A673 (cell line): ENCODE measurements around the gene MINK1. TPM values are rescaled to one million over a fixed set of nuclear protein-coding genes. Genes with fewer than 3 reads are reported as not detected.
"Not testable (repeated sequence)": the region's sequence is repeated elsewhere in the genome, so short reads cannot be mapped to it uniquely, and the experiment has no call there.

Experiments used
- BruUV-seq: library from RNA; stranded (reverse); fragments of 400-500 nt; replicated peaks from 2 replicates; lab custom pipeline; 2021; lab: Mats Ljungman, UMichigan
- CTCF ChIA-PET: fragments of 300-600 bp; sonication (Branson Sonifier 250); formaldehyde crosslinking; loops from one replicate; lab custom pipeline; 2022; ENCODE audit warnings: antibody characterized with exemption; lab: Charles Lee
- POLR2A ChIA-PET: fragments of 300-600 bp; sonication (Branson Sonifier 250); formaldehyde crosslinking; loops from one replicate; lab custom pipeline; 2022; ENCODE audit warnings: antibody characterized with exemption; ENCODE audit not compliant: low non-redundant PET; lab: Charles Lee
- DNase-seq: peaks from one replicate; pipeline ENCODE4 v3.0.0-alpha.2; 2015; ENCODE audit warnings: low spot score
- H3K27ac ChIP-seq: fragments of 200-600 bp; sonication (generic); 2 replicates; pipeline ENCODE4 v1.5.1; 2016; ENCODE audit warnings: mixed run types, low read depth, mild to moderate bottlenecking, mixed read lengths, antibody characterized with exemption, low read length; ENCODE audit not compliant: poor library complexity, severe bottlenecking
- H3K27me3 ChIP-seq: fragments of 200-600 bp; sonication (generic); replicated peaks from 2 replicates; pipeline ENCODE4 v1.6.1; 2017; ENCODE audit warnings: mixed run types, low read depth, mild to moderate bottlenecking, mixed read lengths, antibody characterized with exemption, low read length; ENCODE audit not compliant: insufficient read depth, poor library complexity
- H3K36me3 ChIP-seq: fragments of 200-600 bp; sonication (generic); 2 replicates; pipeline ENCODE4 v1.6.1; 2016; ENCODE audit warnings: mixed run types, mild to moderate bottlenecking, mixed read lengths, antibody characterized with exemption, low read length; ENCODE audit not compliant: insufficient read depth, poor library complexity, severe bottlenecking
- H3K4me1 ChIP-seq: fragments of 200-600 bp; sonication (generic); 2 replicates; pipeline ENCODE4 v1.6.1; 2017; ENCODE audit warnings: mixed run types, mild to moderate bottlenecking, mixed read lengths, antibody characterized with exemption, low read length; ENCODE audit not compliant: insufficient read depth, poor library complexity, severe bottlenecking
- H3K4me3 ChIP-seq: fragments of 200-600 bp; sonication (generic); 2 replicates; pipeline ENCODE4 v1.5.1; 2016; ENCODE audit warnings: low read depth, mixed run types, mild to moderate bottlenecking, mixed read lengths, low read length; ENCODE audit not compliant: poor library complexity, severe bottlenecking
- H3K9me3 ChIP-seq: fragments of 200-600 bp; sonication (generic); 2 replicates; pipeline ENCODE4 v1.6.1; 2016; ENCODE audit warnings: mixed run types, low read depth, mild to moderate bottlenecking, mixed read lengths, antibody characterized with exemption, low read length; ENCODE audit not compliant: poor library complexity, severe bottlenecking
- EZH2 ChIP-seq: fragments of 200-600 bp; sonication (generic); IDR thresholded peaks from 2 replicates; pipeline ENCODE4 v1.6.1; 2017; ENCODE audit warnings: borderline replicate concordance, low read depth, mild to moderate bottlenecking, mixed read lengths, antibody characterized with exemption, low read length; ENCODE audit not compliant: poor library complexity, severe bottlenecking
- intact Hi-C: fragments of 100-400 bp; cut with micrococcal nuclease; formaldehyde crosslinking; loops from one replicate; pipeline ENCODE4 v1.10.0; 2022; ENCODE audit not compliant: unreplicated experiment
- total RNA-seq: library from RNA; stranded (reverse); gene quantifications from 2 replicates; pipeline ENCODE4 v1.2.3, GENCODE V29; 2021
- TF ChIP-seq, protein P1 (sequence below): fragments of 300-800, 200-600 bp; sonication (generic); conservative IDR thresholded peaks from 2 replicates; pipeline ENCODE4 v1.5.1; 2017; ENCODE audit warnings: low read depth, mild to moderate bottlenecking, antibody characterized with exemption, low read length, moderate library complexity, mixed read lengths

MINK1 gene
- total RNA-seq, 1 experiment from 2014 or later, result 67.7 TPM

DNA sequence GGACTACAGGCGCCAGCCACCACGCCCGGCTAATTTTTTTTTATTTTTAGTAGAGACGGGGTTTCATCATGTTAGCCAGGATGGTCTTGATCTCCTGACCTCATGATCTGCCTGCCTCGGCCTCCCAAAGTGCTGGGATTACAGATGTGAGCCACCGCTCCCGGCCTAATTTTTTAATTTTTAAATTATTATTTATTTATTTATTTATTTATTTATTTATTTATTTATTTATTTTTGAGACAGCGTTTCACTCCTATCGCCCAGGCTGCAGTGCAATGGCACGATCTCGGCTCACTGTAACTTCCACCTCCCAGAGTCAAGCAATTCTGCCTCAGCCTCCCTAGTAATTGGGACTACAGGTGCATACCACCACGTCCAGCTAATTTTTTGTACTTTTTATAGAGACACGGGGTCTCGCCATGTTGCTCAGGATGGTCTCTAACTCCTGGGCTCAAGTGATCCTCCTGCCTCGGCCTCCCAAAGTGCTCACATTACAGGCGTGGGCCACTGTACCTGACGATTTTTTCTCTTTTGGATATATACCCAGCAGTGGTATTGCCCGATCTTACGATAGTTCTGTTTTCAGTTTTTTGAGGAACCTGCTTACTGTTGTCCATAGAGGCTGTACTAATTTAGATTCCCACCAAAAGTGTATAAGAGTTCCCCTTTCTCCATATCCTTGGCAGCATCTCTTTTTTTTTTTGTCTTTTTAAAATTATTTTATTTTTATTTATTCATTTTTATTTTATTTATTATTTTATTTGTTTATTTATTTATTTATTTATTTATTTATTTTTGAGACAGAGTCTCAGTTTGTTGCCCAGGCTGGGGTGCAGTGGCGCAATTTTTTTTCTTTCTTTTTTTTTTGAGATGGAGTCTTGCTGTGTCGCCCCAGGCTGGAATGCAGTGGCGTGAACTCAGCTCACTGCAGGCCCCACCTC lies 36.2 kb downstream of the MINK1 start:
- H3K36me3 ChIP-seq, H3K27me3 ChIP-seq, H3K4me1 ChIP-seq, H3K9me3 ChIP-seq, H3K4me3 ChIP-seq, BruUV-seq, DNase-seq, intact Hi-C loops, POLR2A ChIA-PET, CTCF ChIA-PET, H3K27ac ChIP-seq: not testable (repeated sequence)

DNA sequence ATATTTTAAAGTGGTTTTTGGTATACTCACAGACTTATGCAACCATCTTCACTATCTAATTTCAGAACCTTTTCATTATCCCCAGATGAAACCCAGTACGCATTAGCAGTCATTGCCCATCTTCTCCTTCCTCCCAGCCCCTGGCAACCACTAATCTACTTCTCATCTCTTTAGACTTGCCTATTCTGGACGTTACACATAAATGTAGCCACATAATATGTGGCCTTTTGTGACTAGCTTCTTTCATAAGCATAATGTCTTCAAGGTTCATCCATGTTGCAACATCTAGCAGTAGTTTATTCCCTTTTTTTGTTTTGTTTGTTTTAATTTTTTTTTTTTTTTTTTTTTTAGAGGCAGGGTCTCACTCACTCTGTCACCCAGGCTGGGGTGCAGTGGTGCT lies 37.7 kb downstream of the MINK1 start:
- Histone ChIP-seq H3K27ac (no peak overlapping the region), H3K4me1 (no peaks in the 10 kb centered on the region), H3K4me3 (no peak overlapping the region), H3K27me3 (no peaks in the 10 kb centered on the region), H3K9me3 (no peaks in the 10 kb centered on the region), H3K36me3 (no peaks in the 10 kb centered on the region)
- no TSS peak for BruUV-seq
- DNase-seq, result no peak
- ChIA-PET CTCF (no interaction called here), POLR2A (no interaction called here)
- no peak for TF ChIP-seq EZH2
- intact Hi-C loops, result no loop called here

DNA sequence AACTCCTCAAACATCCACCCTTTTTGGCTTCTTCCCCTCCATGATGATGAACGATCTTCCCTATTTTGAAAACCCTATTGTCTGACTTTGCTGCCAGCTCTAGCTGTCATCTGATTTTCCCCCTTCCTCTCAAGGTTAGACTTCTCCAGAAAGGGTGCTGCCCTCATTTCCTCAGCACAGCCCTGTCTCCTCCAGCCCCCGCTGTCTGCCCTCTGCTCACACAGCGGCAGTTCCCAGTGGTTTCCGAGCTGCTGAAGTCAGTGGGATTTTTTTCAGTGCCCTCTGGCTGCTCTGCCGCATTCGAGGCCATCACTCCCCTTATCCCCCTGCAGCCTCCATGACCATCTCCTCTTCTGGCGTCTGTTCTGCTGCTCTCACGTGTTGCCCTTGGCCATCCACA lies 39.6 kb downstream of the MINK1 start:
- intact Hi-C loops, result no loop called here

DNA sequence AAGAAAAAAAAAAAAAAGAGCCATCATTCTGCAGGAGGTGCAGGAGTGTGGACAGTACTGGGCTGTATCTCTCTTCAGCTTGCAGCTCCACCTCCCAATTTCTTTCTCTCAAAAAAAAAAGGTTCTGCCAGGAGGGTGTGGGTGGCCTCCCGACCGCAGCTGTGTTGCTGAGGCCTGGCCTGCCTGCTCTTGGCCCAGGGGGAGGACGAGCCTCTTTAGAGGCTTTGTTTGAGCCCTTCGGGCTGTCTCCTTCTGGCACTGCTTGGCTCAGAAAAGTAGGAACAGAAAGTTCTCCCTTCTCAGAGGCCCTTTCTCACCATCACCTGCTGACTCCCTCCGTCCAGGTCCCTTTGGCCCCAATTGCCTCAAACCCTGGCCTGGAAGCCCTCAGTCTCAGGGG lies 43.9 kb downstream of the MINK1 start:
- H3K9me3 ChIP-seq, result no peaks in the 10 kb centered on the region
- H3K4me1 ChIP-seq, result peaks cover 4% of the 10 kb centered on the region
- no peak for DNase-seq
- intact Hi-C loops, result no loop called here
- no peaks in the 10 kb centered on the region for H3K27me3 ChIP-seq
- ChIA-PET CTCF (interaction anchor here (0.6 to 0.7 kb wide), 2 partner anchors 22 to 29 kb away, joined by 4 read pairs; no protein-coding TSS in a partner anchor), POLR2A (no interaction called here)
- no peak overlapping the region for H3K4me3 ChIP-seq
- no TSS peak for BruUV-seq
- no peak for TF ChIP-seq EZH2
- TF ChIP-seq, protein P1, sequence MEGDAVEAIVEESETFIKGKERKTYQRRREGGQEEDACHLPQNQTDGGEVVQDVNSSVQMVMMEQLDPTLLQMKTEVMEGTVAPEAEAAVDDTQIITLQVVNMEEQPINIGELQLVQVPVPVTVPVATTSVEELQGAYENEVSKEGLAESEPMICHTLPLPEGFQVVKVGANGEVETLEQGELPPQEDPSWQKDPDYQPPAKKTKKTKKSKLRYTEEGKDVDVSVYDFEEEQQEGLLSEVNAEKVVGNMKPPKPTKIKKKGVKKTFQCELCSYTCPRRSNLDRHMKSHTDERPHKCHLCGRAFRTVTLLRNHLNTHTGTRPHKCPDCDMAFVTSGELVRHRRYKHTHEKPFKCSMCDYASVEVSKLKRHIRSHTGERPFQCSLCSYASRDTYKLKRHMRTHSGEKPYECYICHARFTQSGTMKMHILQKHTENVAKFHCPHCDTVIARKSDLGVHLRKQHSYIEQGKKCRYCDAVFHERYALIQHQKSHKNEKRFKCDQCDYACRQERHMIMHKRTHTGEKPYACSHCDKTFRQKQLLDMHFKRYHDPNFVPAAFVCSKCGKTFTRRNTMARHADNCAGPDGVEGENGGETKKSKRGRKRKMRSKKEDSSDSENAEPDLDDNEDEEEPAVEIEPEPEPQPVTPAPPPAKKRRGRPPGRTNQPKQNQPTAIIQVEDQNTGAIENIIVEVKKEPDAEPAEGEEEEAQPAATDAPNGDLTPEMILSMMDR, result no peak
- peaks cover 6% of the 10 kb centered on the region for H3K36me3 ChIP-seq
- no peak overlapping the region for H3K27ac ChIP-seq

More for the DNA sequence above, 39.6 kb downstream of the MINK1 start:
- CTCF ChIA-PET, result no interaction called here
- no peaks in the 10 kb centered on the region for H3K27me3 ChIP-seq
- H3K4me1 ChIP-seq, result no peaks in the 10 kb centered on the region
- no peak for DNase-seq
- no peaks in the 10 kb centered on the region for H3K36me3 ChIP-seq
- H3K4me3 ChIP-seq, result no peak overlapping the region
- H3K9me3 ChIP-seq, result no peaks in the 10 kb centered on the region
- BruUV-seq, result no TSS peak
- no peak for TF ChIP-seq EZH2
- TF ChIP-seq, protein P1, result no peak
- no peak overlapping the region for H3K27ac ChIP-seq
- POLR2A ChIA-PET, result no interaction called here
